GM18505 (cell line): ENCODE measurements around the gene MOBP.

ENCODE experiments used
- ATAC-seq: cut with Tn5 transposase; IDR thresholded peaks from one replicate; pipeline ENCODE4 v1.9.1; 2021; ENCODE audit not compliant: unreplicated experiment
- POLR2A ChIP-seq: IDR thresholded peaks from 4 replicates; pipeline ENCODE4 v1.6.1; 2011; ENCODE audit warnings: borderline replicate concordance; ENCODE audit not compliant: insufficient read depth, insufficient read length; ENCODE audit errors: extremely low read depth

Gene MOBP

GRCh38 chr3:39550354-39551051 is 83.0 kb downstream of the MOBP start:
- ATAC-seq: no peak
- TF ChIP-seq POLR2A: no peak
